IMR-90 (cell line): ENCODE results near the gene SGCA. TPM values are rescaled to one million over a fixed set of nuclear protein-coding genes. Genes with fewer than 3 reads are reported as not detected.

Source experiments
- ATAC-seq: fragments of 200-7000 bp; cut with Tn5 transposase; 2 replicates; pipeline ENCODE4 v1.9.1; 2020; ENCODE audit warnings: low read depth, mild to moderate bottlenecking, moderate library complexity
- BruUV-seq: library from RNA; stranded (reverse); fragments of 400-500 nt; replicated peaks from 2 replicates; lab custom pipeline; 2021; lab: Mats Ljungman, UMichigan
- CTCF ChIA-PET: fragments of 300-600 bp; formaldehyde crosslinking; extraction: SDS; loops from one replicate; lab custom pipeline; 2021; ENCODE audit warnings: antibody characterized with exemption; lab: Yijun Ruan, JAX
- POLR2A ChIA-PET: fragments of 300-600 bp; sonication (Branson Sonifier 250); formaldehyde crosslinking; loops from one replicate; lab custom pipeline; 2022; ENCODE audit warnings: antibody characterized with exemption; ENCODE audit not compliant: unreplicated experiment; lab: Charles Lee
- DNase-seq: peaks from one replicate; pipeline ENCODE4 v3.0.0; 2013
- H2AFZ ChIP-seq: replicated peaks from 2 replicates; pipeline ENCODE3; 2013; ENCODE audit warnings: low read length, mild to moderate bottlenecking; ENCODE audit not compliant: poor library complexity
- H2AK5ac ChIP-seq: 2 replicates; pipeline ENCODE4 v1.6.1; 2013; ENCODE audit warnings: low read depth, low read length, inconsistent platforms
- H2AK9ac ChIP-seq: replicated peaks from 2 replicates; pipeline ENCODE3; 2013; ENCODE audit warnings: mild to moderate bottlenecking, low read depth, low read length, moderate library complexity; ENCODE audit not compliant: poor library complexity
- H2BK120ac ChIP-seq: 2 replicates; pipeline ENCODE4 v1.6.1; 2013; ENCODE audit warnings: low read depth, low read length, inconsistent platforms
- H2BK15ac ChIP-seq: 3 replicates; pipeline ENCODE4 v1.6.1; 2013; ENCODE audit warnings: low read depth, low read length, inconsistent platforms
- H2BK20ac ChIP-seq: 2 replicates; pipeline ENCODE4 v1.6.1; 2013; ENCODE audit warnings: low read depth, mild to moderate bottlenecking, inconsistent platforms, low read length, moderate library complexity
- H2BK5ac ChIP-seq: 2 replicates; pipeline ENCODE4 v1.6.1; 2013; ENCODE audit warnings: mild to moderate bottlenecking, low read depth, low read length, inconsistent platforms; ENCODE audit not compliant: poor library complexity, severe bottlenecking
- H3K14ac ChIP-seq: replicated peaks from 2 replicates; pipeline ENCODE4 v1.6.1; 2013; ENCODE audit warnings: low read depth, low read length, inconsistent platforms
- H3K18ac ChIP-seq: 2 replicates; pipeline ENCODE4 v1.6.1; 2013; ENCODE audit warnings: low read depth, low read length, control low read depth
- H3K23ac ChIP-seq: 2 replicates; pipeline ENCODE4 v1.6.1; 2013; ENCODE audit warnings: low read depth, low read length, inconsistent platforms
- H3K27ac ChIP-seq: 2 replicates; pipeline ENCODE4 v1.5.1; 2013; ENCODE audit warnings: mild to moderate bottlenecking, control low read depth, low read length; ENCODE audit not compliant: insufficient read depth
- H3K27me3 ChIP-seq: 2 replicates; pipeline ENCODE4 v1.6.1; 2013; ENCODE audit warnings: low read length; ENCODE audit not compliant: control insufficient read depth, insufficient read depth
- H3K36me3 ChIP-seq: 2 replicates; pipeline ENCODE4 v1.6.1; 2013; ENCODE audit warnings: low read length, mixed read lengths; ENCODE audit not compliant: control insufficient read depth, insufficient read depth
- H3K4ac ChIP-seq: 2 replicates; pipeline ENCODE4 v1.6.1; 2013; ENCODE audit warnings: low read depth, low read length, inconsistent platforms
- H3K4me1 ChIP-seq: 2 replicates; pipeline ENCODE4 v1.6.1; 2013; ENCODE audit warnings: low read length, mixed read lengths; ENCODE audit not compliant: control insufficient read depth, insufficient read depth
- H3K4me2 ChIP-seq: 2 replicates; pipeline ENCODE4 v1.6.1; 2013; ENCODE audit warnings: low read depth, mild to moderate bottlenecking, control low read depth, low read length, moderate library complexity
- H3K4me3 ChIP-seq: 2 replicates; pipeline ENCODE4 v1.5.1; 2013; ENCODE audit warnings: low read depth, mild to moderate bottlenecking, control low read depth, low read length, moderate library complexity; ENCODE audit not compliant: insufficient read depth
- H3K56ac ChIP-seq: 2 replicates; pipeline ENCODE4 v1.6.1; 2013; ENCODE audit warnings: low read length, inconsistent platforms; ENCODE audit not compliant: insufficient read depth; ENCODE audit errors: extremely low read depth
- H3K79me1 ChIP-seq, 2 experiments: 2 replicates each; pipeline ENCODE4 v1.6.1; 2013; ENCODE audit warnings: low read length in 2 of 2, inconsistent platforms in 1 of 2, low read depth in 1 of 2
- H3K9ac ChIP-seq: 2 replicates; pipeline ENCODE4 v1.6.1; 2013; ENCODE audit warnings: low read depth, low read length, control low read depth
- H3K9me1 ChIP-seq: 2 replicates; pipeline ENCODE4 v1.6.1; 2013; ENCODE audit warnings: low read length, inconsistent platforms; ENCODE audit not compliant: insufficient read depth
- H3K9me3 ChIP-seq: 2 replicates; pipeline ENCODE4 v1.6.1; 2013; ENCODE audit warnings: low read length; ENCODE audit not compliant: control insufficient read depth, insufficient read depth
- H4K20me1 ChIP-seq: 2 replicates; pipeline ENCODE4 v1.6.1; 2013; ENCODE audit warnings: low read length, inconsistent platforms; ENCODE audit not compliant: insufficient read depth
- H4K5ac ChIP-seq: 2 replicates; pipeline ENCODE4 v1.6.1; 2013; ENCODE audit warnings: mild to moderate bottlenecking, low read depth, low read length, control low read depth
- H4K8ac ChIP-seq, 2 experiments: 2 replicates each; pipeline ENCODE4 v1.6.1; 2013; ENCODE audit warnings: low read depth in 2 of 2, low read length in 2 of 2, control low read depth in 1 of 2, inconsistent platforms in 1 of 2
- H4K91ac ChIP-seq: 2 replicates; pipeline ENCODE4 v1.6.1; 2013; ENCODE audit warnings: low read depth, low read length, inconsistent platforms; ENCODE audit not compliant: insufficient read depth
- BHLHE40 ChIP-seq: fragments of 150-350 bp; IDR thresholded peaks from 2 replicates; pipeline ENCODE4 v1.6.1; 2016; ENCODE audit warnings: mild to moderate bottlenecking, low read depth, low read length
- CEBPB ChIP-seq: IDR thresholded peaks from 2 replicates; pipeline ENCODE4 v1.6.1; 2012; ENCODE audit warnings: low read depth, low read length, improper control_type of control experiment
- CHD1 ChIP-seq: IDR thresholded peaks from 2 replicates; pipeline ENCODE4 v1.6.1; 2012; ENCODE audit warnings: low read depth, low read length, improper control_type of control experiment
- ELK1 ChIP-seq: fragments of 150-350 bp; IDR thresholded peaks from 2 replicates; pipeline ENCODE4 v1.6.1; 2016; ENCODE audit warnings: low read depth, mild to moderate bottlenecking, low read length, moderate library complexity, borderline replicate concordance
- FOS ChIP-seq: fragments of 150-350 bp; IDR thresholded peaks from 2 replicates; pipeline ENCODE4 v1.6.1; 2016; ENCODE audit warnings: low read depth, low read length
- MAFK ChIP-seq: IDR thresholded peaks from 2 replicates; pipeline ENCODE4 v1.6.1; 2012; ENCODE audit warnings: low read depth, low read length, improper control_type of control experiment
- MAZ ChIP-seq: IDR thresholded peaks from 2 replicates; pipeline ENCODE4 v1.6.1; 2012; ENCODE audit warnings: low read depth, mild to moderate bottlenecking, low read length, improper control_type of control experiment, moderate library complexity, borderline replicate concordance
- MXI1 ChIP-seq: IDR thresholded peaks from 2 replicates; pipeline ENCODE4 v1.6.1; 2012; ENCODE audit warnings: low read depth, mild to moderate bottlenecking, low read length, moderate library complexity, borderline replicate concordance
- NFE2L2 ChIP-seq: fragments of 150-350 bp; IDR thresholded peaks from 2 replicates; pipeline ENCODE4 v1.6.1; 2016; ENCODE audit warnings: low read depth, mild to moderate bottlenecking, low read length
- RAD21 ChIP-seq: IDR thresholded peaks from 2 replicates; pipeline ENCODE4 v1.6.1; 2012; ENCODE audit warnings: low read length, improper control_type of control experiment
- RCOR1 ChIP-seq: IDR thresholded peaks from 2 replicates; pipeline ENCODE4 v1.6.1; 2012; ENCODE audit warnings: mild to moderate bottlenecking, low read length, improper control_type of control experiment; ENCODE audit not compliant: insufficient replicate concordance
- RFX5 ChIP-seq: IDR thresholded peaks from 2 replicates; pipeline ENCODE4 v1.8.0; 2012; ENCODE audit warnings: low read depth, mild to moderate bottlenecking, low read length, moderate library complexity
- SMC3 ChIP-seq: fragments of 150-350 bp; IDR thresholded peaks from 2 replicates; pipeline ENCODE4 v1.6.1; 2016; ENCODE audit warnings: low read depth, mild to moderate bottlenecking, antibody characterized with exemption, low read length, moderate library complexity
- WGBS, 2 experiments: methylation state at CpG; one replicate each; pipeline versions ENCODE4 v1.1.5 to v1.1.7; 2013; ENCODE audit warnings: missing lambda C conversion rate in 2 of 2; ENCODE audit not compliant: insufficient read length in 1 of 2; ENCODE audit errors: extremely low coverage in 2 of 2; 5-methylcytosine and 5-hydroxymethylcytosine counted together
- dilution Hi-C: fragments of 300-500 bp; cut with HindIII; formaldehyde crosslinking; loops from one replicate; pipeline ENCODE4 v1.14.3; 2018; ENCODE audit warnings: low sequenced_read_pairs; ENCODE audit not compliant: unreplicated experiment
- in situ Hi-C: fragments of 300-500 bp; cut with MboI; formaldehyde crosslinking; loops from 3 replicates; pipeline ENCODE4 v1.14.3; 2019; ENCODE audit warnings: low sequenced_read_pairs, inconsistent platforms, mixed read lengths
- intact Hi-C: fragments of 100-400 bp; cut with micrococcal nuclease; formaldehyde crosslinking; loops from 2 replicates; pipeline ENCODE4 v1.10.0; 2022
- polyA plus RNA-seq, 3 experiments: library from polyadenylated mRNA; depleted of rRNA; stranded (reverse); fragments of >200 nt; gene quantifications; 2 replicates each; pipeline ENCODE4 v1.2.3, GENCODE V29; 2012; ENCODE audit warnings: low replicate concordance in 1 of 3
- total RNA-seq: library from RNA; depleted of rRNA; stranded (reverse); fragments of >200 nt; gene quantifications from 2 replicates; pipeline ENCODE4 v1.2.3, GENCODE V29; 2012
- TF ChIP-seq, protein P1 (sequence below): fragments of 150-350 bp; IDR thresholded peaks from 2 replicates; pipeline ENCODE4 v1.6.1; 2017; ENCODE audit warnings: mild to moderate bottlenecking, antibody characterized with exemption, low read length, low read depth

Gene SGCA
- total and polyA plus RNA-seq, 2 of the 4 experiments (the other 2 are of a cell fraction): 0.19 TPM; not detected in 1

DNA sequence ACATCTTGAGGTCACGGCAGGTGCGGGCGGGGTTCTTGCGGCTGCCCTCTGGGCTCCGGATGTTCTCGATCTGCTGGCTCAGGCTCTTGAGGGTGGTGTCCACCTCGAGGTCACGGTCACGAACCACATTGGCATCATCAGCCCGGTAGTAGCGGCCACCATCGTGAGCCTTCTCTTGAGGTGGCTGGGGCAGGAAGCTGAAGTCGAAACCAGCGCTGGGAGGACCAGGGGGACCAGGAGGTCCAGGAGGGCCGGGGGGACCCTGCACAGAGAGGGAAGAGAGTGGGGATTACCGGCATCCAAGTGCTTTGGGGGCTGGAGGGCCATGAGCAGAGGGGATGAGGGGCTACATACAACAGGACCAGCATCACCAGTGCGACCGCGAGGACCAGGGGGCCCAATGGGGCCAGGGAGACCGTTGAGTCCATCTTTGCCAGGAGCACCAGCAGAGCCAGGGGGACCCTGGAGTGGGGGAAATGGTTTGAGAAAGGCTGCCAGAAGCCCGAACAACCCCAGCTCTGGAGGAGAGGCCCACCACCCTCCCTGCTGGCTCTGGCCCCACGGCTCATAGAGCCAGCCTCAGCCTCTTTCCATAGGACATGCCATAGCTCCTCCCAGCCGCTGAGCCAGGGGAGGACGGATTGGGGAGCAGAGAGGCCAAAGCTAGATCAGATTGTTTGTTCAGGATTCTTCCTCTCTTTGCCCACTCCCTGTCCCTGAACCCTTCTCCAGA is 21.0 kb downstream of the SGCA start:
- Histone ChIP-seq H3K79me1 (peaks cover under 1 to 64% of the 10 kb centered on the region in 2 experiments; a peak in 3 of 4 replicates), H2BK120ac (peak overlapping the region; percentile 72), H3K18ac (peak overlapping the region; percentile 67), H4K8ac (peak overlapping the region; percentile 65 to 86; a peak in 3 of 4 replicates), H3K36me3 (peaks cover 82% of the 10 kb centered on the region), H2AK5ac (peak overlapping the region; percentile 93), H3K4me2 (no peak overlapping the region), H3K4ac (peak overlapping the region; percentile 100), H3K23ac (peak overlapping the region; percentile 91), H4K5ac (peak overlapping the region; percentile 83), H3K9ac (peak overlapping the region; percentile 58), H4K91ac (peak overlapping the region; percentile 83), H2AFZ (peak overlapping the region; percentile 4), H3K9me3 (no peaks in the 10 kb centered on the region), H3K27me3 (no peaks in the 10 kb centered on the region), H2BK20ac (no peak overlapping the region), H3K14ac (peak overlapping the region; percentile 91), H3K56ac (peak overlapping the region; percentile 88; the same call in 1 of the 2 replicates), H3K4me1 (peaks cover 10% of the 10 kb centered on the region; the same call in 1 of the 2 replicates), H3K9me1 (peaks cover 9% of the 10 kb centered on the region; the same call in 1 of the 2 replicates), H2BK15ac (no peak overlapping the region), H4K20me1 (peaks cover 100% of the 10 kb centered on the region), H3K4me3 (no peak overlapping the region), H3K27ac (peak overlapping the region; percentile 99), H2AK9ac (peak overlapping the region; percentile 77), H2BK5ac (peak overlapping the region; percentile 99)
- POLR2A ChIA-PET: interaction anchor here (0.6 to 2.1 kb wide), 6 partner anchors 10 to 23 kb away, joined by 3 to 19 read pairs (median 5); partner anchors contain the start of gene COL1A1
- BruUV-seq: no TSS peak
- WGBS, 2 experiments: 85% methylated on average over 10 of the region's 24 CpGs; no CpG with 5 or more reads in 1 of the 2 experiments
- CTCF ChIA-PET: no interaction called here
- ATAC-seq (peak; percentile 2), DNase-seq (peak; percentile 82)
- in situ Hi-C loops (no loop called here), intact Hi-C loops (no loop called here), dilution Hi-C loops (no loop called here)
- TF ChIP-seq RCOR1: no peak
- no peak for TF ChIP-seq RFX5
- TF ChIP-seq MXI1: no peak
- TF ChIP-seq NFE2L2: no peak
- no peak for TF ChIP-seq ELK1
- TF ChIP-seq, protein P1, sequence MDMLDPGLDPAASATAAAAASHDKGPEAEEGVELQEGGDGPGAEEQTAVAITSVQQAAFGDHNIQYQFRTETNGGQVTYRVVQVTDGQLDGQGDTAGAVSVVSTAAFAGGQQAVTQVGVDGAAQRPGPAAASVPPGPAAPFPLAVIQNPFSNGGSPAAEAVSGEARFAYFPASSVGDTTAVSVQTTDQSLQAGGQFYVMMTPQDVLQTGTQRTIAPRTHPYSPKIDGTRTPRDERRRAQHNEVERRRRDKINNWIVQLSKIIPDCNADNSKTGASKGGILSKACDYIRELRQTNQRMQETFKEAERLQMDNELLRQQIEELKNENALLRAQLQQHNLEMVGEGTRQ: no peak
- TF ChIP-seq CHD1: no peak
- no peak for TF ChIP-seq CEBPB
- TF ChIP-seq SMC3: no peak
- TF ChIP-seq FOS: no peak
- no peak for TF ChIP-seq MAFK
- TF ChIP-seq MAZ: no peak; the same call in 1 of the 2 replicates
- TF ChIP-seq RAD21: no peak
- TF ChIP-seq BHLHE40: no peak
